Measurements from ENCODE around the gene AGPAT3.

The AGPAT3 gene

GRCh38 chr21:43981151-43981870, 116.3 kb downstream of the AGPAT3 start:
- no peak for DNase-seq

- no peak for DNase-seq
These were observed 116.8 kb downstream of the AGPAT3 start for GRCh38 chr21:43981871-43982210.

GRCh38 chr21:43982489-43983078, 117.6 kb downstream of the AGPAT3 start:
- DNase-seq = no peak

- DNase-seq = no peak
These were observed 118.4 kb downstream of the AGPAT3 start for GRCh38 chr21:43983390-43983789.

GRCh38 chr21:43983860-43984420, 118.9 kb downstream of the AGPAT3 start:
- no peak for DNase-seq

- no peak for DNase-seq
These were observed 120.1 kb downstream of the AGPAT3 start for GRCh38 chr21:43984905-43985689.

GRCh38 chr21:43985690-43986251, 120.7 kb downstream of the AGPAT3 start:
- no peak for DNase-seq

GRCh38 chr21:43986544-43987451, 121.8 kb downstream of the AGPAT3 start:
- DNase-seq = no peak

GRCh38 chr21:43987509-43987908, 122.5 kb downstream of the AGPAT3 start:
- no peak for DNase-seq

GRCh38 chr21:43988016-43988415, 123.0 kb downstream of the AGPAT3 start:
- DNase-seq = no peak

GRCh38 chr21:43988506-43989230, 123.6 kb downstream of the AGPAT3 start:
- no peak for DNase-seq

- DNase-seq = no peak
These were observed 124.4 kb downstream of the AGPAT3 start for GRCh38 chr21:43989401-43989800.

- no peak for DNase-seq
These were observed 126.5 kb downstream of the AGPAT3 start for GRCh38 chr21:43991447-43991991.

- no peak for DNase-seq
These were observed 127.1 kb downstream of the AGPAT3 start for GRCh38 chr21:43992121-43992520.

- DNase-seq = no peak
These were observed 128.5 kb downstream of the AGPAT3 start for GRCh38 chr21:43993420-43993934.

- DNase-seq = no peak
These were observed 129.1 kb downstream of the AGPAT3 start for GRCh38 chr21:43994085-43994484.

GRCh38 chr21:43994646-43995045, 129.6 kb downstream of the AGPAT3 start:
- DNase-seq = no peak

- no peak for DNase-seq
These were observed 130.6 kb downstream of the AGPAT3 start for GRCh38 chr21:43995521-43996105.

- no peak for DNase-seq
These were observed 133.0 kb downstream of the AGPAT3 start for GRCh38 chr21:43997766-43998742.

Data from inflammatory macrophage (primary cell).